SU-DHL-6 (cell line): ENCODE results near the gene CPEB3.

Experiments used
- H2AFZ ChIP-seq: fragments of 200-600 bp; sonication (generic); 2 replicates; pipeline ENCODE4 v1.6.1; 2014; ENCODE audit warnings: low read depth, mild to moderate bottlenecking, moderate library complexity, mixed read lengths, antibody characterized with exemption, low read length; ENCODE audit not compliant: severe bottlenecking
- H3F3A ChIP-seq: fragments of 200-600 bp; shearing (Covaris generic); 2 replicates; pipeline ENCODE4 v1.6.0; 2016; ENCODE audit warnings: antibody characterized with exemption, mild to moderate bottlenecking; ENCODE audit not compliant: insufficient read depth
- H3K27ac ChIP-seq: fragments of 200-600 bp; sonication (generic); 2 replicates; pipeline ENCODE4 v1.5.1; 2016; ENCODE audit warnings: low read depth, mild to moderate bottlenecking, low read length, moderate library complexity, mixed read lengths
- H3K27me3 ChIP-seq: fragments of 200-600 bp; sonication (generic), shearing (Covaris generic); 2 replicates; pipeline ENCODE4 v1.6.0; 2014; ENCODE audit warnings: mild to moderate bottlenecking, low read length
- H3K36me3 ChIP-seq: fragments of 200-600 bp; sonication (generic); 2 replicates; pipeline ENCODE4 v1.6.1; 2014; ENCODE audit warnings: mild to moderate bottlenecking, low read length, mixed read lengths
- H3K4me2 ChIP-seq: fragments of 300-600, 200-600 bp; shearing (Covaris generic), sonication (generic); 2 replicates; pipeline ENCODE4 v1.6.0; 2014; ENCODE audit warnings: low read length, low read depth, mild to moderate bottlenecking; ENCODE audit not compliant: poor library complexity, severe bottlenecking
- H3K4me3 ChIP-seq: fragments of 200-600 bp; sonication (generic); 2 replicates; pipeline ENCODE4 v1.5.1; 2014; ENCODE audit warnings: antibody characterized with exemption, low read length, mild to moderate bottlenecking, mixed read lengths; ENCODE audit not compliant: insufficient read depth, poor library complexity, severe bottlenecking
- H3K79me2 ChIP-seq: fragments of 200-600 bp; sonication (generic); 2 replicates; pipeline ENCODE4 v1.6.1; 2014; ENCODE audit warnings: mild to moderate bottlenecking, low read length, moderate library complexity; ENCODE audit not compliant: insufficient read depth
- H3K9ac ChIP-seq: fragments of 200-600 bp; sonication (generic); 2 replicates; pipeline ENCODE4 v1.7.0; 2014; ENCODE audit warnings: mild to moderate bottlenecking, low read length
- H3K9me2 ChIP-seq: fragments of 200-600 bp; sonication (generic); replicated peaks from 2 replicates; pipeline ENCODE4 v1.6.1; 2014; ENCODE audit warnings: low read length; ENCODE audit not compliant: insufficient read depth
- H3K9me3 ChIP-seq: fragments of 200-600 bp; sonication (generic); 2 replicates; pipeline ENCODE4 v1.6.1; 2014; ENCODE audit warnings: low read length, mixed read lengths; ENCODE audit not compliant: insufficient read depth
- H4K20me1 ChIP-seq: fragments of 200-600 bp; sonication (generic); 2 replicates; pipeline ENCODE4 v1.6.1; 2014; ENCODE audit warnings: low read depth, mild to moderate bottlenecking, antibody characterized with exemption, low read length, moderate library complexity, mixed read lengths
- EZH2phosphoT487 ChIP-seq: fragments of 200-600 bp; sonication (generic), shearing (Covaris generic); conservative IDR thresholded peaks from 2 replicates; pipeline ENCODE4 v1.6.1; 2018; ENCODE audit warnings: mild to moderate bottlenecking, antibody characterized with exemption, low read length, moderate library complexity, mixed read lengths
- TF ChIP-seq, protein P1 (sequence below): fragments of 200-600 bp; sonication (generic); IDR thresholded peaks from one replicate; pipeline ENCODE4 v1.5.1; 2017; ENCODE audit warnings: antibody characterized with exemption, mild to moderate bottlenecking, low read length, moderate library complexity; ENCODE audit not compliant: insufficient read depth, poor library complexity, severe bottlenecking

CPEB3 gene

DNA sequence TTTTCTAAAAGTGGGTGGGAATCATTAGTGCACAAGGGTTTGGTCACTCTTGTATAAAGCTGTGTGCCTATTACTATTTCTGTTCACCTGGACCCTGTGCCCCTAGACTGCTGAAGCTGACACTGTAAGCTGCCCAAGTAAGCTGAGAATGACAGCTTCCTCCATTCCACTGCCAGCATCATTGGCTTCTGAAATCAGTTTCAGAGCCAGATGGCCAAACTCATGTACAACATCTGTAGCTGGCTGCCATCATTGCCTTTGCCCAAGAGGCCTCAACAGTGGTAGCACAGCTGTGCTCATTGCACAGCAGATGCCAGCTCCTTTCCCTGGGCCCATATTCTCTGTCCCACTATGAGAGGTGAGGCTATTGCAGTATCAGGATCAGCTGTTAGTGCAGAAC, 165.7 kb downstream of the CPEB3 start:
- no peaks in the 10 kb centered on the region for H3K36me3 ChIP-seq
- H3K27ac ChIP-seq: no peak overlapping the region
- H3K9me3 ChIP-seq: no peaks in the 10 kb centered on the region
- H3F3A ChIP-seq: no peaks in the 10 kb centered on the region
- no peak overlapping the region for H3K4me3 ChIP-seq
- no peaks in the 10 kb centered on the region for H3K79me2 ChIP-seq
- no peak overlapping the region for H2AFZ ChIP-seq
- no peaks in the 10 kb centered on the region for H4K20me1 ChIP-seq
- no peaks in the 10 kb centered on the region for H3K27me3 ChIP-seq
- H3K4me2 ChIP-seq: no peak overlapping the region
- no peak for TF ChIP-seq EZH2phosphoT487
- TF ChIP-seq, protein P1, sequence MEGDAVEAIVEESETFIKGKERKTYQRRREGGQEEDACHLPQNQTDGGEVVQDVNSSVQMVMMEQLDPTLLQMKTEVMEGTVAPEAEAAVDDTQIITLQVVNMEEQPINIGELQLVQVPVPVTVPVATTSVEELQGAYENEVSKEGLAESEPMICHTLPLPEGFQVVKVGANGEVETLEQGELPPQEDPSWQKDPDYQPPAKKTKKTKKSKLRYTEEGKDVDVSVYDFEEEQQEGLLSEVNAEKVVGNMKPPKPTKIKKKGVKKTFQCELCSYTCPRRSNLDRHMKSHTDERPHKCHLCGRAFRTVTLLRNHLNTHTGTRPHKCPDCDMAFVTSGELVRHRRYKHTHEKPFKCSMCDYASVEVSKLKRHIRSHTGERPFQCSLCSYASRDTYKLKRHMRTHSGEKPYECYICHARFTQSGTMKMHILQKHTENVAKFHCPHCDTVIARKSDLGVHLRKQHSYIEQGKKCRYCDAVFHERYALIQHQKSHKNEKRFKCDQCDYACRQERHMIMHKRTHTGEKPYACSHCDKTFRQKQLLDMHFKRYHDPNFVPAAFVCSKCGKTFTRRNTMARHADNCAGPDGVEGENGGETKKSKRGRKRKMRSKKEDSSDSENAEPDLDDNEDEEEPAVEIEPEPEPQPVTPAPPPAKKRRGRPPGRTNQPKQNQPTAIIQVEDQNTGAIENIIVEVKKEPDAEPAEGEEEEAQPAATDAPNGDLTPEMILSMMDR: no peak
- H3K9me2 ChIP-seq: no peaks in the 10 kb centered on the region
- no peak overlapping the region for H3K9ac ChIP-seq

DNA sequence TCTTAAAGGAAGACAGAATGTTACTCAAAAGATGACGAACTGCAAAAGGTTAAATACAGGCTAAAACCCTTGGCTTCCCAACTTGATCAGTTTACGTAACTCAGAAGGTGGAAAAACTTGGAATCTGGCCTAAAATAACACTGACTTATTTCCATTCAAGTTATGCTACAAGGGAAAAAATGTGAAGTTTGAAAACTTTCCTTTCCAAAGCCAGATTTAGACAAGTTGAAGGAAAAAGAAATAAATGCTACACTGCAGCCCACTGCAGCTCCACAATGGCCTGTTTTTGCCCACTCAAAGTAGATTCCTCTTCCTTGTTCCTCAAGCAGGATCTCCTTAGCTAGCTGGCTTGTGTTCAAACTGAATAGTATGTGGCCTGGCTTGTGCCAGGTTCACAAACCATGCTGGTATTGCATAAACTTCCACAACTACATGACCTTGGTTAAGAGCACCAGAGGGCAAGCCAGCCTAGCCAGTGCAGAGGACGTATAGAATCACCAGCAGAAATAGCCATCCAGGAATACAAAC, 166.2 kb downstream of the CPEB3 start:
- no peak overlapping the region for H3K4me2 ChIP-seq

DNA sequence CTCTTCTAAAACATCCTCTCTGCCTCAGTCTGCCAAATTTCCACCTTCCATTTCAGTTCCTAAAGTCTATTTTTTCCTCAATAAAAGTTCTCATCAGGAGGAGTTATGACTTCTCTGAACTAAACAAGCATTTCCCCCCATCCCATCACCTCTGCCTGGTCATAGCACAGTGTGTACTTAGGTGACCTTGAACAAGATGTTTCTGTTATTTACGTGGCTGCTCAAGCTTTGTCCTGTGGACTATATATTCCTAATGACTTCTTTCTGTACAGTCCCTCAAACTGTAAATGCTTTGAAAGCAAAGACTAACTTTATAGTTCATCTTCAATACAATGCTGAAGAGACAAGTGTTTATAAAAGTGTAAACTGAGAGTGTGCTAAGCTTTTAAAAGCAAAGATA, 166.9 kb downstream of the CPEB3 start:
- Histone ChIP-seq H3K4me2 (no peak overlapping the region), H3K79me2 (no peaks in the 10 kb centered on the region), H3K27ac (no peak overlapping the region), H3K9ac (no peak overlapping the region), H2AFZ (no peak overlapping the region), H3K4me3 (no peak overlapping the region), H3F3A (no peaks in the 10 kb centered on the region), H3K9me3 (no peaks in the 10 kb centered on the region), H4K20me1 (no peaks in the 10 kb centered on the region), H3K27me3 (no peaks in the 10 kb centered on the region), H3K9me2 (no peaks in the 10 kb centered on the region), H3K36me3 (no peaks in the 10 kb centered on the region)
- no peak for TF ChIP-seq EZH2phosphoT487
- TF ChIP-seq, protein P1: no peak

More for the DNA sequence above, 166.2 kb downstream of the CPEB3 start:
- H3K9ac ChIP-seq: no peak overlapping the region
- no peak overlapping the region for H2AFZ ChIP-seq
- no peaks in the 10 kb centered on the region for H3K27me3 ChIP-seq
- no peaks in the 10 kb centered on the region for H3F3A ChIP-seq
- H3K9me3 ChIP-seq: no peaks in the 10 kb centered on the region
- H3K9me2 ChIP-seq: no peaks in the 10 kb centered on the region
- H3K27ac ChIP-seq: no peak overlapping the region
- no peak overlapping the region for H3K4me3 ChIP-seq
- no peaks in the 10 kb centered on the region for H4K20me1 ChIP-seq
- H3K36me3 ChIP-seq: no peaks in the 10 kb centered on the region
- TF ChIP-seq, protein P1: no peak
- TF ChIP-seq EZH2phosphoT487: no peak
- H3K79me2 ChIP-seq: no peaks in the 10 kb centered on the region
